Measurements from ENCODE around the gene ZMYM3.

ZMYM3 gene

GRCh38 chrX:71199252-71200008 is 54.5 kb downstream of the ZMYM3 start:
- no peak for DNase-seq

GRCh38 chrX:71198066-71198465 is 55.9 kb downstream of the ZMYM3 start:
- DNase-seq, result peak; percentile 0 to 59

- peak in 1 of 2 donors; percentile 13 for DNase-seq
Measured at GRCh38 chrX:71195964-71196649, 57.8 kb downstream of the ZMYM3 start.

DNA sequence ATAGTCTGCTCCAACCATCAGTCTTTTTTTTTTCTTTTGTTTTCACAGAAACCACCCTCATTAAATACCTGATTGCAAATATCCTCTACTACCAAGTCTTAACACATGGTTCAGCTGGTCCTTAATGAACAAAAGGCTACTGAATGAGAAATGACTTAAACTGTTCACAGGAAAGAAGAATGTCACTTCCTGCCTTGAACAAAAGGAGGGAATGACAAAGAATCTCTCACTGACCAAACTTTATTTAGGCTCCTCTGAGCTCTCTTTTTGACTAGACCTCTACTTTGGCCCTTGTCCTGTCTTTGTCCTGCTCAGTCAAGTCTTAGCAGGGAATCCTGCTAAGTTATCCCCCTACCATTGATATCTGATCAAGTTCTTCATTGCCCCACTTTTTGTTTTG is 62.7 kb downstream of the ZMYM3 start:
- no peak for DNase-seq

Data from bone marrow (tissue), 2 donors.